GM12878 (cell line): Measurements from ENCODE around the gene KATNIP. TPM values are rescaled to one million over a fixed set of nuclear protein-coding genes. Genes with fewer than 3 reads are reported as not detected.

Experiments
- ATAC-seq: fragments of 200-7000 bp; cut with Tn5 transposase; 3 replicates; pipeline ENCODE4 v1.9.1; 2020; ENCODE audit warnings: mild to moderate bottlenecking, moderate library complexity
- BruUV-seq: library from RNA; stranded (reverse); fragments of 400-500 nt; replicated peaks from 2 replicates; lab custom pipeline; 2021; lab: Mats Ljungman, UMichigan
- CTCF ChIA-PET: fragments of 300-600 bp; sonication (Branson Sonifier 250); formaldehyde crosslinking; extraction: SDS; loops from one replicate; lab custom pipeline; 2021; ENCODE audit warnings: inconsistent platforms; lab: Yijun Ruan, JAX
- POLR2A ChIA-PET: fragments of 350-600 bp; formaldehyde crosslinking; extraction: SDS; loops from one replicate; lab custom pipeline; 2021; ENCODE audit warnings: inconsistent platforms; lab: Charles Lee
- RAD21 ChIA-PET: fragments of 300-600 bp; sonication (Branson Sonifier 250); formaldehyde crosslinking; loops from one replicate; lab custom pipeline; 2023; ENCODE audit warnings: antibody characterized with exemption; ENCODE audit not compliant: unreplicated experiment; lab: Charles Lee
- SMC1A ChIA-PET: fragments of 300-600 bp; sonication (Branson Sonifier 250); formaldehyde crosslinking; loops from one replicate; lab custom pipeline; 2023; ENCODE audit not compliant: unreplicated experiment, uncharacterized antibody; lab: Charles Lee
- DNase-seq: peaks from one replicate; pipeline ENCODE4 v3.0.0-alpha.2; 2011; ENCODE audit warnings: low read depth, low spot score
- FAIRE-seq: peaks from 3 replicates; lab custom pipeline; 2011; peaks lifted over from hg19 to GRCh38; lab: Jason Lieb, UNC
- H2AFZ ChIP-seq: 2 replicates; pipeline ENCODE4 v1.6.0; 2011; ENCODE audit warnings: low read depth, low read length, control low read depth; ENCODE audit not compliant: control insufficient read depth
- H3K27ac ChIP-seq: 2 replicates; pipeline ENCODE4 v1.5.1; 2011; ENCODE audit warnings: control low read depth; ENCODE audit not compliant: control insufficient read depth, insufficient read depth
- H3K27me3 ChIP-seq, 2 experiments: replicated peaks in 1 of 2; 2 replicates each; pipeline versions ENCODE4 v1.6.0 to v1.6.1; 2011; ENCODE audit warnings: low read length in 1 of 2; ENCODE audit not compliant: control insufficient read depth in 2 of 2, insufficient read depth in 2 of 2
- H3K36me3 ChIP-seq, 2 experiments: 2 replicates each; pipeline ENCODE4 v1.5.1; 2011; ENCODE audit warnings: low read length in 1 of 2; ENCODE audit not compliant: control insufficient read depth in 2 of 2, insufficient read depth in 2 of 2
- H3K4me1 ChIP-seq: 2 replicates; pipeline ENCODE4 v1.6.1; 2011; ENCODE audit warnings: mild to moderate bottlenecking, low read length, moderate library complexity, mixed read lengths; ENCODE audit not compliant: control insufficient read depth, insufficient read depth
- H3K4me2 ChIP-seq: 2 replicates; pipeline ENCODE4 v1.6.0; 2011; ENCODE audit warnings: control low read depth; ENCODE audit not compliant: control insufficient read depth, insufficient read depth
- H3K4me3 ChIP-seq: fragments of 200-600 bp; sonication (generic); 2 replicates; pipeline ENCODE4 v1.5.1; 2016
- H3K79me2 ChIP-seq: 2 replicates; pipeline ENCODE4 v1.6.0; 2011; ENCODE audit warnings: low read length; ENCODE audit not compliant: control insufficient read depth, insufficient read depth
- H3K9ac ChIP-seq: 2 replicates; pipeline ENCODE4 v1.8.0; 2011; ENCODE audit warnings: low read length, control low read depth, mixed read lengths; ENCODE audit not compliant: control insufficient read depth, insufficient read depth
- H3K9me3 ChIP-seq: replicated peaks from 3 replicates; pipeline ENCODE4 v1.5.1; 2011; ENCODE audit warnings: mild to moderate bottlenecking, low read length; ENCODE audit not compliant: control insufficient read depth, insufficient read depth
- H4K20me1 ChIP-seq: 2 replicates; pipeline ENCODE4 v1.6.0; 2011; ENCODE audit not compliant: control insufficient read depth, insufficient read depth
- DPF2 ChIP-seq: fragments of 450-650 bp; IDR thresholded peaks from 2 replicates; pipeline ENCODE4 v1.6.1; 2017; ENCODE audit warnings: mild to moderate bottlenecking
- E4F1 ChIP-seq: fragments of 450-650 bp; IDR thresholded peaks from 2 replicates; pipeline ENCODE4 v1.6.1; 2018; ENCODE audit warnings: borderline replicate concordance, mild to moderate bottlenecking; ENCODE audit not compliant: partially characterized antibody
- GATAD2B ChIP-seq: fragments of 450-650 bp; conservative IDR thresholded peaks from 2 replicates; pipeline ENCODE4 v1.6.1; 2017; ENCODE audit warnings: low read depth, mild to moderate bottlenecking, moderate library complexity
- HDAC2 ChIP-seq: fragments of 200-600 bp; sonication (generic); IDR thresholded peaks from 2 replicates; pipeline ENCODE4 v1.6.1; 2017
- MEF2B ChIP-seq: fragments of 450-650 bp; IDR thresholded peaks from 2 replicates; pipeline ENCODE4 v1.6.1; 2018; ENCODE audit warnings: mild to moderate bottlenecking, moderate library complexity; ENCODE audit not compliant: partially characterized antibody, poor library complexity, severe bottlenecking
- MYC ChIP-seq: IDR thresholded peaks from 2 replicates; pipeline ENCODE4 v1.6.1; 2011; ENCODE audit warnings: mild to moderate bottlenecking, low read length, moderate library complexity, inconsistent platforms; ENCODE audit not compliant: insufficient read depth, insufficient replicate concordance, insufficient read length, severe bottlenecking
- NRF1 ChIP-seq: conservative IDR thresholded peaks from 2 replicates; pipeline ENCODE4 v1.6.1; 2011; ENCODE audit warnings: mild to moderate bottlenecking, low read depth, low read length, improper control_type of control experiment
- POLR2AphosphoS2 ChIP-seq: IDR thresholded peaks from 2 replicates; pipeline ENCODE4 v1.6.1; 2011; ENCODE audit warnings: low read depth, mild to moderate bottlenecking, low read length, improper control_type of control experiment, moderate library complexity
- RB1 ChIP-seq: fragments of 450-650 bp; formaldehyde crosslinking; IDR thresholded peaks from 2 replicates; pipeline ENCODE4 v1.6.1; 2017; ENCODE audit warnings: mild to moderate bottlenecking, borderline replicate concordance
- TCF12 ChIP-seq: IDR thresholded peaks from 2 replicates; pipeline ENCODE4 v1.6.1; 2011; ENCODE audit warnings: low read depth, mild to moderate bottlenecking, low read length
- TCF3 ChIP-seq: IDR thresholded peaks from 2 replicates; pipeline ENCODE4 v1.6.1; 2012; ENCODE audit warnings: low read depth, mild to moderate bottlenecking, low read length, borderline replicate concordance; ENCODE audit not compliant: insufficient read depth
- ZBTB11 ChIP-seq: fragments of 450-650 bp; formaldehyde crosslinking; IDR thresholded peaks from 2 replicates; pipeline ENCODE4 v1.5.0; 2022; ENCODE audit warnings: mild to moderate bottlenecking, missing genetic modification characterization
- ZNF217 ChIP-seq: fragments of 450-650 bp; IDR thresholded peaks from 2 replicates; pipeline ENCODE4 v1.6.1; 2017; ENCODE audit warnings: antibody characterized with exemption, mild to moderate bottlenecking
- ZNF274 ChIP-seq: IDR thresholded peaks from one replicate; pipeline ENCODE4 v1.8.0; 2011; ENCODE audit not compliant: insufficient read length, insufficient read depth
- ZZZ3 ChIP-seq: IDR thresholded peaks from 2 replicates; pipeline ENCODE4 v1.6.1; 2011; ENCODE audit warnings: low read depth; ENCODE audit not compliant: control insufficient read depth, insufficient read length
- WGBS: methylation state at CpG from one replicate; pipeline ENCODE4 v1.1.6; 2016; ENCODE audit warnings: low lambda C conversion rate; ENCODE audit not compliant: insufficient replicate concordance, insufficient coverage; ENCODE audit errors: missing lambda C conversion rate; 5-methylcytosine and 5-hydroxymethylcytosine counted together
- in situ Hi-C: fragments of 300-500 bp; cut with MboI; formaldehyde crosslinking; loops from 9 replicates; pipeline ENCODE4 v1.14.3; 2018; ENCODE audit warnings: mixed read lengths
- intact Hi-C: fragments of 100-400 bp; cut with micrococcal nuclease; formaldehyde crosslinking; loops from one replicate; pipeline ENCODE4 v1.14.2; 2022; ENCODE audit not compliant: unreplicated experiment
- polyA plus RNA-seq, 11 experiments: library from polyadenylated mRNA; depleted of rRNA in 4 of 11; unstranded in 6 of 11; stranded (reverse) in 5 of 11; fragments of >200 nt; fragmentation: Nextera tagmentation in 4 of 11; fragmentation: Illumina TruSeq in 1 of 11; extraction: Ambion mirVana in 4 of 11; extraction: Trizol in 1 of 11; gene quantifications; 1 replicate in 1 of 11; 2 replicates in 10 of 11; pipeline versions ENCODE4 v1.2.1 to v1.2.3, GENCODE V29; 2011 to 2016; ENCODE audit warnings: inconsistent platforms in 2 of 11, missing spikeins in 2 of 11, low read depth in 1 of 11
- total RNA-seq, 4 experiments: library from RNA; depleted of rRNA in 3 of 4; stranded (reverse); fragments of >200 nt in 3 of 4; fragmentation: Illumina TruSeq in 1 of 4; extraction: Trizol in 1 of 4; gene quantifications; 2 replicates each; pipeline versions ENCODE4 v1.2.1 to v1.2.3, GENCODE V29; 2013 to 2021

Gene KATNIP
- total and polyA plus RNA-seq, 10 of the 15 experiments (the other 5 are each of a cell fraction or from before 2014, with no cell fraction given): 1.6 to 13.8 (median 9.1) TPM

GRCh38 chr16:27505297-27506236 is 44.4 kb upstream of the KATNIP start:
- ChIA-PET RAD21 (no interaction called here), CTCF (no interaction called here), SMC1A (no interaction called here), POLR2A (no interaction called here)
- H4K20me1 ChIP-seq: no peaks in the 10 kb centered on the region; the same call in 1 of the 2 replicates
- no peak overlapping the region for H3K27ac ChIP-seq
- H2AFZ ChIP-seq: no peak overlapping the region
- no peaks in the 10 kb centered on the region for H3K9me3 ChIP-seq
- TF ChIP-seq ZZZ3: no peak
- no peak for TF ChIP-seq ZNF274
- TF ChIP-seq DPF2: no peak
- TF ChIP-seq HDAC2: no peak
- TF ChIP-seq ZNF217: no peak
- TF ChIP-seq E4F1: no peak
- TF ChIP-seq POLR2AphosphoS2: no peak
- TF ChIP-seq RB1: no peak
- no peak for TF ChIP-seq MEF2B
- no peak for TF ChIP-seq TCF3
- TF ChIP-seq TCF12: no peak
- TF ChIP-seq GATAD2B: no peak
- no peak for TF ChIP-seq ZBTB11 (CRISPR knock-in tag)
- no peak for TF ChIP-seq NRF1
- TF ChIP-seq MYC: no peak
- WGBS: 93% methylated on average over 13 of the region's 13 CpGs
- ATAC-seq: no peak
- in situ Hi-C loops (no loop called here), intact Hi-C loops (no loop called here)
- H3K4me1 ChIP-seq: no peaks in the 10 kb centered on the region
- no peak overlapping the region for H3K4me3 ChIP-seq
- H3K27me3 ChIP-seq: no peaks in the 10 kb centered on the region
- DNase-seq: no peak
- no peak overlapping the region for H3K9ac ChIP-seq
- FAIRE-seq: no peak
- no peak overlapping the region for H3K4me2 ChIP-seq
- no TSS peak for BruUV-seq
- no peaks in the 10 kb centered on the region for H3K79me2 ChIP-seq
- peaks cover 22 to 47% of the 10 kb centered on the region in 2 experiments for H3K36me3 ChIP-seq
